K562 (cell line): Measurements from ENCODE around the gene PPP1R14D. TPM values are rescaled to one million over a fixed set of nuclear protein-coding genes. Genes with fewer than 3 reads are reported as not detected.
A peak's percentile ranks its signal among the peaks of the same experiment; 100 is the strongest.

ENCODE experiments used
- ATAC-seq: fragments of 200-7000 bp; cut with Tn5 transposase; 3 replicates; pipeline ENCODE4 v1.9.1; 2020; ENCODE audit warnings: moderate library complexity
- BruUV-seq: library from RNA; stranded (reverse); fragments of 400-500 nt; replicated peaks from 2 replicates; lab custom pipeline; 2021; lab: Mats Ljungman, UMichigan
- CTCF ChIA-PET: fragments of 300-600 bp; formaldehyde crosslinking; extraction: SDS; loops from one replicate; lab custom pipeline; 2021; ENCODE audit warnings: low intra/inter-chr PET ratio; lab: Yijun Ruan, JAX
- POLR2A ChIA-PET: fragments of 300-600, 350-650 bp; sonication (Branson Sonifier 250); formaldehyde crosslinking; extraction: SDS; loops from one replicate; lab custom pipeline; 2021; ENCODE audit warnings: antibody characterized with exemption, inconsistent platforms; lab: Yijun Ruan, JAX
- DNase-seq, 4 experiments: peaks; one replicate each; pipeline versions ENCODE4 v3.0.0 to v3.0.0-alpha.2; 2011 to 2018; ENCODE audit warnings: low spot score in 3 of 4, mixed read lengths in 3 of 4; ENCODE audit errors: extremely low read depth in 1 of 4
- FAIRE-seq: peaks from 2 replicates; lab custom pipeline; 2011; peaks lifted over from hg19 to GRCh38; lab: Jason Lieb, UNC
- H2AFZ ChIP-seq: 2 replicates; pipeline ENCODE4 v1.6.0; 2011; ENCODE audit warnings: low read depth, low read length, control low read depth, inconsistent platforms
- H3K27ac ChIP-seq: fragments of 200-600 bp; 3 replicates; pipeline ENCODE4 v1.8.0; 2011; ENCODE audit warnings: low read depth, mild to moderate bottlenecking, control low read depth, inconsistent platforms, low read length, moderate library complexity, mixed read lengths; ENCODE audit errors: extremely low read depth
- H3K27me3 ChIP-seq, 2 experiments: fragments of 300-600 bp in 1 of 2; 2 replicates in 1 of 2; 3 replicates in 1 of 2; pipeline versions ENCODE4 v1.6.0 to v1.8.0; 2011; ENCODE audit warnings: inconsistent platforms in 2 of 2, low read length in 2 of 2, mild to moderate bottlenecking in 1 of 2, mixed read lengths in 1 of 2, moderate library complexity in 1 of 2; ENCODE audit not compliant: control insufficient read depth in 2 of 2, insufficient read depth in 2 of 2
- H3K36me3 ChIP-seq: fragments of 300-600 bp; 3 replicates; pipeline ENCODE4 v1.8.0; 2011; ENCODE audit warnings: mild to moderate bottlenecking, low read length, inconsistent platforms; ENCODE audit not compliant: control insufficient read depth, insufficient read depth
- H3K4me1 ChIP-seq, 2 experiments: fragments of 200-600 bp in 1 of 2; replicated peaks in 1 of 2; 2 replicates in 1 of 2; 3 replicates in 1 of 2; pipeline versions ENCODE4 v1.5.1 to v1.8.0; 2011; ENCODE audit warnings: inconsistent platforms in 2 of 2, low read length in 2 of 2, mild to moderate bottlenecking in 1 of 2, mixed read lengths in 1 of 2, moderate library complexity in 1 of 2; ENCODE audit not compliant: control insufficient read depth in 2 of 2, insufficient read depth in 2 of 2
- H3K4me2 ChIP-seq: 2 replicates; pipeline ENCODE4 v1.6.1; 2011; ENCODE audit warnings: low read length, control low read depth, inconsistent platforms, mixed read lengths; ENCODE audit not compliant: insufficient read depth
- H3K4me3 ChIP-seq: fragments of 200-600 bp; sonication (generic), shearing (Covaris generic); 2 replicates; pipeline ENCODE4 v1.5.1; 2016; ENCODE audit warnings: control low read depth, inconsistent platforms
- H3K79me2 ChIP-seq: fragments of 200-600 bp; 3 replicates; pipeline ENCODE4 v1.8.0; 2011; ENCODE audit warnings: low read length, inconsistent platforms; ENCODE audit not compliant: control insufficient read depth, insufficient read depth
- H3K9ac ChIP-seq, 2 experiments: 2 replicates each; pipeline versions ENCODE4 v1.6.0 to v1.6.1; 2011; ENCODE audit warnings: low read depth in 2 of 2, low read length in 2 of 2, control low read depth in 1 of 2, inconsistent platforms in 1 of 2, mild to moderate bottlenecking in 1 of 2, mixed read lengths in 1 of 2; ENCODE audit not compliant: insufficient read depth in 1 of 2
- H3K9me1 ChIP-seq: one replicate; pipeline ENCODE4 v1.6.0; 2011; ENCODE audit warnings: inconsistent platforms, mild to moderate bottlenecking, low read length, moderate library complexity; ENCODE audit not compliant: control insufficient read depth, insufficient read depth
- H3K9me3 ChIP-seq: replicated peaks from 2 replicates; pipeline ENCODE4 v1.5.1; 2011; ENCODE audit warnings: low read depth, low read length, inconsistent platforms; ENCODE audit not compliant: control insufficient read depth, insufficient read depth
- H4K20me1 ChIP-seq: replicated peaks from 2 replicates; pipeline ENCODE4 v1.6.1; 2011; ENCODE audit warnings: low read length, inconsistent platforms, mixed read lengths; ENCODE audit not compliant: control insufficient read depth, insufficient read depth
- BCOR ChIP-seq: fragments of 450-650 bp; IDR thresholded peaks from 2 replicates; pipeline ENCODE4 v1.6.1; 2016
- GATA2 ChIP-seq: sonication (generic); formaldehyde crosslinking; IDR thresholded peaks from 2 replicates; pipeline ENCODE4 v1.4.0; 2020; ENCODE audit warnings: mild to moderate bottlenecking, missing genetic modification reagents
- SMARCB1 ChIP-seq: IDR thresholded peaks from 2 replicates; pipeline ENCODE4 v1.6.1; 2011; ENCODE audit warnings: improper control_type of control experiment, low read depth; ENCODE audit not compliant: insufficient read length
- SRSF9 ChIP-seq: fragments of 200-400 bp; formaldehyde crosslinking; IDR thresholded peaks from 2 replicates; pipeline ENCODE4 v1.6.1; 2017; ENCODE audit warnings: low read depth, low read length, borderline replicate concordance
- ZNF644 ChIP-seq: fragments of 200-800 bp; sonication (Bioruptor generic); IDR thresholded peaks from 2 replicates; pipeline ENCODE4 v1.6.1; 2016; ENCODE audit warnings: low read depth, missing genetic modification characterization, missing compliant biosample characterization
- ZNF766 ChIP-seq: fragments of 200-800 bp; sonication (Bioruptor generic); conservative IDR thresholded peaks from 2 replicates; pipeline ENCODE4 v1.6.1; 2016; ENCODE audit warnings: missing genetic modification characterization, missing compliant biosample characterization
- ZZZ3 ChIP-seq: fragments of 450-650 bp; IDR thresholded peaks from 2 replicates; pipeline ENCODE4 v1.6.1; 2016; ENCODE audit warnings: antibody characterized with exemption, mild to moderate bottlenecking, moderate library complexity
- WGBS: fragments of 100-300 bp; shearing (Covaris generic); methylation state at CpG from one replicate; pipeline ENCODE4 v1.1.6; 2016; ENCODE audit warnings: low coverage, mixed read lengths; ENCODE audit not compliant: insufficient coverage; ENCODE audit errors: missing lambda C conversion rate; 5-methylcytosine and 5-hydroxymethylcytosine counted together
- in situ Hi-C: fragments of 300-500 bp; cut with MboI; formaldehyde crosslinking; loops from 4 replicates; pipeline ENCODE4 v1.15.0; 2018; ENCODE audit warnings: inconsistent platforms, mixed read lengths
- intact Hi-C: fragments of 100-400 bp; cut with micrococcal nuclease; formaldehyde crosslinking; loops from 2 replicates; pipeline ENCODE4 v1.14.2; 2022
- polyA plus RNA-seq, 8 experiments: library from polyadenylated mRNA; depleted of rRNA in 4 of 8; stranded (reverse) in 5 of 8; unstranded in 3 of 8; fragments of >200 nt; fragmentation: Nextera tagmentation in 2 of 8; fragmentation: Illumina TruSeq in 1 of 8; extraction: Ambion mirVana in 2 of 8; extraction: Trizol in 1 of 8; gene quantifications; 2 replicates each; pipeline versions ENCODE4 v1.2.1 to v1.2.3, GENCODE V29; 2011 to 2014; ENCODE audit warnings: inconsistent platforms in 1 of 8, missing spikeins in 1 of 8
- total RNA-seq, 7 experiments: library from RNA; depleted of rRNA in 6 of 7; stranded (reverse); fragments of >200 nt in 6 of 7; fragmentation: Illumina TruSeq in 2 of 7; extraction: Trizol in 2 of 7; gene quantifications; 2 replicates each; pipeline versions ENCODE4 v1.2.1 to v1.2.3, GENCODE V29; 2011 to 2021; ENCODE audit warnings: low replicate concordance in 1 of 7
- TF ChIP-seq, protein P1 (sequence below): fragments of 200-600 bp; sonication (generic); IDR thresholded peaks from one replicate; pipeline ENCODE4 v1.6.1; 2012; ENCODE audit warnings: mild to moderate bottlenecking, low read depth, low read length, inconsistent platforms
- TF ChIP-seq, protein P2 (sequence below): IDR thresholded peaks from 2 replicates; pipeline ENCODE4 v1.6.1; 2011; ENCODE audit not compliant: insufficient read length; ENCODE audit errors: extremely low read depth

The PPP1R14D gene
- total and polyA plus RNA-seq, 9 of the 15 experiments (the other 6 are each of a cell fraction or from before 2014, with no cell fraction given): 0.11 to 0.18 TPM; not detected in 7

- Histone ChIP-seq H3K27ac (peak within 1 kb of the TSS; percentile 56; the same call in 2 of the 3 replicates), H3K79me2 (no peaks in the 10 kb centered on the region), H3K4me2 (peak within 1 kb of the TSS; percentile 88), H3K9me3 (no peaks in the 10 kb centered on the region), H3K4me1 (peaks cover 14 to 24% of the 10 kb centered on the region in 2 experiments; a peak in 4 of 5 replicates), H3K9me1 (no peaks in the 10 kb centered on the region), H4K20me1 (no peaks in the 10 kb centered on the region), H3K4me3 (peak within 1 kb of the TSS; percentile 70), H2AFZ (peak within 1 kb of the TSS; percentile 93), H3K27me3 (no peaks in the 10 kb centered on the region), H3K36me3 (no peaks in the 10 kb centered on the region), H3K9ac (peak within 1 kb of the TSS; percentile 60 to 93; a peak in 3 of 4 replicates)
- ChIA-PET CTCF (interaction anchor here (1.9 kb wide), 1 partner anchor 16 kb away, joined by 8 read pairs; no protein-coding TSS in a partner anchor), POLR2A (interaction anchor here (0.6 to 6.8 kb wide), 10 partner anchors 11 to 179 kb away, joined by 3 to 72 read pairs (median 3); partner anchors contain the start of genes C15orf62 and RAD51)
- FAIRE-seq (peak; percentile 91), DNase-seq (peak; percentile 86 to 94 (median 90)), ATAC-seq (peak; percentile 97)
- intact Hi-C loops: no loop called here
- BruUV-seq: no TSS peak
- in situ Hi-C loops: no loop called here
- WGBS: under 1% methylated on average over 35 of the region's 74 CpGs
- TF ChIP-seq ZZZ3 (no peak), SMARCB1 (no peak), GATA2 (CRISPR knock-in tag) (no peak), ZNF766 (CRISPR knock-in tag) (no peak), SRSF9 (no peak), BCOR (peak; percentile 20; the same call in 1 of the 2 replicates), ZNF644 (tag) (no peak)
- TF ChIP-seq, protein P1, sequence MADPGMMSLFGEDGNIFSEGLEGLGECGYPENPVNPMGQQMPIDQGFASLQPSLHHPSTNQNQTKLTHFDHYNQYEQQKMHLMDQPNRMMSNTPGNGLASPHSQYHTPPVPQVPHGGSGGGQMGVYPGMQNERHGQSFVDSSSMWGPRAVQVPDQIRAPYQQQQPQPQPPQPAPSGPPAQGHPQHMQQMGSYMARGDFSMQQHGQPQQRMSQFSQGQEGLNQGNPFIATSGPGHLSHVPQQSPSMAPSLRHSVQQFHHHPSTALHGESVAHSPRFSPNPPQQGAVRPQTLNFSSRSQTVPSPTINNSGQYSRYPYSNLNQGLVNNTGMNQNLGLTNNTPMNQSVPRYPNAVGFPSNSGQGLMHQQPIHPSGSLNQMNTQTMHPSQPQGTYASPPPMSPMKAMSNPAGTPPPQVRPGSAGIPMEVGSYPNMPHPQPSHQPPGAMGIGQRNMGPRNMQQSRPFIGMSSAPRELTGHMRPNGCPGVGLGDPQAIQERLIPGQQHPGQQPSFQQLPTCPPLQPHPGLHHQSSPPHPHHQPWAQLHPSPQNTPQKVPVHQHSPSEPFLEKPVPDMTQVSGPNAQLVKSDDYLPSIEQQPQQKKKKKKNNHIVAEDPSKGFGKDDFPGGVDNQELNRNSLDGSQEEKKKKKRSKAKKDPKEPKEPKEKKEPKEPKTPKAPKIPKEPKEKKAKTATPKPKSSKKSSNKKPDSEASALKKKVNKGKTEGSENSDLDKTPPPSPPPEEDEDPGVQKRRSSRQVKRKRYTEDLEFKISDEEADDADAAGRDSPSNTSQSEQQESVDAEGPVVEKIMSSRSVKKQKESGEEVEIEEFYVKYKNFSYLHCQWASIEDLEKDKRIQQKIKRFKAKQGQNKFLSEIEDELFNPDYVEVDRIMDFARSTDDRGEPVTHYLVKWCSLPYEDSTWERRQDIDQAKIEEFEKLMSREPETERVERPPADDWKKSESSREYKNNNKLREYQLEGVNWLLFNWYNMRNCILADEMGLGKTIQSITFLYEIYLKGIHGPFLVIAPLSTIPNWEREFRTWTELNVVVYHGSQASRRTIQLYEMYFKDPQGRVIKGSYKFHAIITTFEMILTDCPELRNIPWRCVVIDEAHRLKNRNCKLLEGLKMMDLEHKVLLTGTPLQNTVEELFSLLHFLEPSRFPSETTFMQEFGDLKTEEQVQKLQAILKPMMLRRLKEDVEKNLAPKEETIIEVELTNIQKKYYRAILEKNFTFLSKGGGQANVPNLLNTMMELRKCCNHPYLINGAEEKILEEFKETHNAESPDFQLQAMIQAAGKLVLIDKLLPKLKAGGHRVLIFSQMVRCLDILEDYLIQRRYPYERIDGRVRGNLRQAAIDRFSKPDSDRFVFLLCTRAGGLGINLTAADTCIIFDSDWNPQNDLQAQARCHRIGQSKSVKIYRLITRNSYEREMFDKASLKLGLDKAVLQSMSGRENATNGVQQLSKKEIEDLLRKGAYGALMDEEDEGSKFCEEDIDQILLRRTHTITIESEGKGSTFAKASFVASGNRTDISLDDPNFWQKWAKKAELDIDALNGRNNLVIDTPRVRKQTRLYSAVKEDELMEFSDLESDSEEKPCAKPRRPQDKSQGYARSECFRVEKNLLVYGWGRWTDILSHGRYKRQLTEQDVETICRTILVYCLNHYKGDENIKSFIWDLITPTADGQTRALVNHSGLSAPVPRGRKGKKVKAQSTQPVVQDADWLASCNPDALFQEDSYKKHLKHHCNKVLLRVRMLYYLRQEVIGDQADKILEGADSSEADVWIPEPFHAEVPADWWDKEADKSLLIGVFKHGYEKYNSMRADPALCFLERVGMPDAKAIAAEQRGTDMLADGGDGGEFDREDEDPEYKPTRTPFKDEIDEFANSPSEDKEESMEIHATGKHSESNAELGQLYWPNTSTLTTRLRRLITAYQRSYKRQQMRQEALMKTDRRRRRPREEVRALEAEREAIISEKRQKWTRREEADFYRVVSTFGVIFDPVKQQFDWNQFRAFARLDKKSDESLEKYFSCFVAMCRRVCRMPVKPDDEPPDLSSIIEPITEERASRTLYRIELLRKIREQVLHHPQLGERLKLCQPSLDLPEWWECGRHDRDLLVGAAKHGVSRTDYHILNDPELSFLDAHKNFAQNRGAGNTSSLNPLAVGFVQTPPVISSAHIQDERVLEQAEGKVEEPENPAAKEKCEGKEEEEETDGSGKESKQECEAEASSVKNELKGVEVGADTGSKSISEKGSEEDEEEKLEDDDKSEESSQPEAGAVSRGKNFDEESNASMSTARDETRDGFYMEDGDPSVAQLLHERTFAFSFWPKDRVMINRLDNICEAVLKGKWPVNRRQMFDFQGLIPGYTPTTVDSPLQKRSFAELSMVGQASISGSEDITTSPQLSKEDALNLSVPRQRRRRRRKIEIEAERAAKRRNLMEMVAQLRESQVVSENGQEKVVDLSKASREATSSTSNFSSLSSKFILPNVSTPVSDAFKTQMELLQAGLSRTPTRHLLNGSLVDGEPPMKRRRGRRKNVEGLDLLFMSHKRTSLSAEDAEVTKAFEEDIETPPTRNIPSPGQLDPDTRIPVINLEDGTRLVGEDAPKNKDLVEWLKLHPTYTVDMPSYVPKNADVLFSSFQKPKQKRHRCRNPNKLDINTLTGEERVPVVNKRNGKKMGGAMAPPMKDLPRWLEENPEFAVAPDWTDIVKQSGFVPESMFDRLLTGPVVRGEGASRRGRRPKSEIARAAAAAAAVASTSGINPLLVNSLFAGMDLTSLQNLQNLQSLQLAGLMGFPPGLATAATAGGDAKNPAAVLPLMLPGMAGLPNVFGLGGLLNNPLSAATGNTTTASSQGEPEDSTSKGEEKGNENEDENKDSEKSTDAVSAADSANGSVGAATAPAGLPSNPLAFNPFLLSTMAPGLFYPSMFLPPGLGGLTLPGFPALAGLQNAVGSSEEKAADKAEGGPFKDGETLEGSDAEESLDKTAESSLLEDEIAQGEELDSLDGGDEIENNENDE: no peak
- TF ChIP-seq, protein P2, sequence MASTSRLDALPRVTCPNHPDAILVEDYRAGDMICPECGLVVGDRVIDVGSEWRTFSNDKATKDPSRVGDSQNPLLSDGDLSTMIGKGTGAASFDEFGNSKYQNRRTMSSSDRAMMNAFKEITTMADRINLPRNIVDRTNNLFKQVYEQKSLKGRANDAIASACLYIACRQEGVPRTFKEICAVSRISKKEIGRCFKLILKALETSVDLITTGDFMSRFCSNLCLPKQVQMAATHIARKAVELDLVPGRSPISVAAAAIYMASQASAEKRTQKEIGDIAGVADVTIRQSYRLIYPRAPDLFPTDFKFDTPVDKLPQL: no peak
Measured at GRCh38 chr15:40873694-40874561, 45.4 kb upstream of the PPP1R14D start, which contains the start of gene RHOV. RHOV (minus strand) TSS chr15:40874234; CDS start chr15:40874139, 95 bp downstream.
